Hepatic stellate cell (primary cell): ENCODE results near the gene RASSF1.
"Not testable (repeated sequence)": the region's sequence is repeated elsewhere in the genome, so short reads cannot be mapped to it uniquely, and the experiment has no call there.

Source experiments
- DNase-seq: peaks from one replicate; pipeline ENCODE4 v3.0.0; 2011; ENCODE audit warnings: low spot score

The RASSF1 gene

GRCh38 chr3:50284121-50284520 lies 56.5 kb downstream of the RASSF1 start:
- not testable (repeated sequence) for DNase-seq
